ENCODE measurements around the gene TMPRSS6. TPM values are rescaled to one million over a fixed set of nuclear protein-coding genes. Genes with fewer than 3 reads are reported as not detected.

Gene TMPRSS6
- total RNA-seq, 1 donor from 2014 or later, result 2.1 TPM

DNA sequence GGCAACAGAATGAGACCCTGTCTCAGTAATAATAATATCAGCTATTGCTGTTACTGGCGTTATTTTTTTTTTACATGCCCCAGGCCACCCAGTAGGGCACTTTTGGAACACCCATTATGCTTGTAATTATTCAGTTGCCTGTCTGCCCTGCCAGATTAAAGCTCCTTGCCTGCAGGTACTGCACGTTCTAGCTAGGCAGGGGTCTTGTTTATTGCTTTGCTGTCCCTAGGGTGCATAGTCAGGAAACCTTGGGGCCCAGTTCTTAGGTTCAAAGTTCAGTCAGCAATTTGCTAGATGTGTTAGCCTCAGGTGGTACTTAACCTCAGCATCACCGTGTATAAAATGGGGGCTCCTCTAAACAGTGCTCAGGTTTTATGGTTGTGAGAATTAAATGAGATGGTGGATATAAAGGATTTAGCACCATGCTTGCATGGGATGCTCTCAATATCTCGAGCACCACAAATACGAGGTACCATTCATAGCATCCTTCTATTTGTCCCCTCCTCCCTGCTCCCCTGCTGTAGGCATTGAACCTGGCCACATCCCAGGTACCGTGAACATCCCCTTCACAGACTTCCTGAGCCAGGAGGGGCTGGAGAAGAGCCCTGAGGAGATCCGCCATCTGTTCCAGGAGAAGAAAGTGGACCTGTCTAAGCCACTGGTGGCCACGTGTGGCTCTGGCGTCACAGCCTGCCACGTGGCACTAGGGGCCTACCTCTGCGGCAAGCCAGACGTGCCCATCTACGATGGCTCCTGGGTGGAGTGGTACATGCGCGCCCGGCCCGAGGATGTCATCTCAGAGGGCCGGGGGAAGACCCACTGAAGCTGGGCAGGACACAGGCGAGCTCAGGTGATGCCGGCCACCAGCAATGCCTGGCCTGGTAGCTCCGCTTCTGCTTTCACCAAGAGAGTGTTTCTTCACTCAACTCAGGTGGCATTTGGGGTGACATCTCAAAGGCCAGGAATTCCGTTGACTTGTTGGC lies 80.5 kb downstream of the TMPRSS6 start:
- intact Hi-C loops (cut with DNase I), result no loop called here
- H3K4me1 ChIP-seq, result peaks cover 19% of the 10 kb centered on the region

DNA sequence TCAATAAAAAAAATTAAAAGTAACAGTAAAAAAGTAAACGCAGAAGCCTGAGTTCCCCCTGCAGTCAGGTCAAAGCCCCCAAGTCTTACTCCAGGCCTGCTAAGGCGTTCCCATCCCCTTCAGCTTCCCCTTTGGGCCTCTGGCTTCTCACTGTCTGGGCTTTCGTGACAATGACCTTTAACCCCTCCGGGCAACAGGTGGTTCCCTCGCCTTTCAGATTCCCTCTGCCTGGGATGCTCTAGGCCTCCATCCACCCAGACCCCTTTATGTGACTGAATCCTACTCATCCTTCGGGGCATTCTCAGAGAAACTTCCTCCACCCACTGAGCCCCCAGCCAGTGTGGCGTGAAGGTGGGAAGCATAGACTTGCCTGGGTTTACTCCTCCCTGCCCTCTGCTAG lies 82.0 kb downstream of the TMPRSS6 start:
- no peak for DNase-seq
- TF ChIP-seq, protein P1, sequence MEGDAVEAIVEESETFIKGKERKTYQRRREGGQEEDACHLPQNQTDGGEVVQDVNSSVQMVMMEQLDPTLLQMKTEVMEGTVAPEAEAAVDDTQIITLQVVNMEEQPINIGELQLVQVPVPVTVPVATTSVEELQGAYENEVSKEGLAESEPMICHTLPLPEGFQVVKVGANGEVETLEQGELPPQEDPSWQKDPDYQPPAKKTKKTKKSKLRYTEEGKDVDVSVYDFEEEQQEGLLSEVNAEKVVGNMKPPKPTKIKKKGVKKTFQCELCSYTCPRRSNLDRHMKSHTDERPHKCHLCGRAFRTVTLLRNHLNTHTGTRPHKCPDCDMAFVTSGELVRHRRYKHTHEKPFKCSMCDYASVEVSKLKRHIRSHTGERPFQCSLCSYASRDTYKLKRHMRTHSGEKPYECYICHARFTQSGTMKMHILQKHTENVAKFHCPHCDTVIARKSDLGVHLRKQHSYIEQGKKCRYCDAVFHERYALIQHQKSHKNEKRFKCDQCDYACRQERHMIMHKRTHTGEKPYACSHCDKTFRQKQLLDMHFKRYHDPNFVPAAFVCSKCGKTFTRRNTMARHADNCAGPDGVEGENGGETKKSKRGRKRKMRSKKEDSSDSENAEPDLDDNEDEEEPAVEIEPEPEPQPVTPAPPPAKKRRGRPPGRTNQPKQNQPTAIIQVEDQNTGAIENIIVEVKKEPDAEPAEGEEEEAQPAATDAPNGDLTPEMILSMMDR (IDR thresholded peaks at IDR 0.05), result no peak
- intact Hi-C loops (cut with DNase I), result no loop called here
- Histone ChIP-seq H3K4me1 (peaks cover 19% of the 10 kb centered on the region), H3K9me3 (no peaks in the 10 kb centered on the region), H3K27ac (no peak overlapping the region), H3K4me3 (no peak overlapping the region), H3K27me3 (no peaks in the 10 kb centered on the region), H3K36me3 (peaks cover 63% of the 10 kb centered on the region)
- no peak for ATAC-seq

More for the DNA sequence above, 80.5 kb downstream of the TMPRSS6 start:
- no peaks in the 10 kb centered on the region for H3K9me3 ChIP-seq
- no peak for DNase-seq
- no peak overlapping the region for H3K4me3 ChIP-seq
- H3K36me3 ChIP-seq, result peaks cover 63% of the 10 kb centered on the region
- ATAC-seq, result no peak
- TF ChIP-seq, protein P1 (IDR thresholded peaks at IDR 0.05), result no peak
- H3K27ac ChIP-seq, result no peak overlapping the region
- H3K27me3 ChIP-seq, result no peaks in the 10 kb centered on the region

DNA sequence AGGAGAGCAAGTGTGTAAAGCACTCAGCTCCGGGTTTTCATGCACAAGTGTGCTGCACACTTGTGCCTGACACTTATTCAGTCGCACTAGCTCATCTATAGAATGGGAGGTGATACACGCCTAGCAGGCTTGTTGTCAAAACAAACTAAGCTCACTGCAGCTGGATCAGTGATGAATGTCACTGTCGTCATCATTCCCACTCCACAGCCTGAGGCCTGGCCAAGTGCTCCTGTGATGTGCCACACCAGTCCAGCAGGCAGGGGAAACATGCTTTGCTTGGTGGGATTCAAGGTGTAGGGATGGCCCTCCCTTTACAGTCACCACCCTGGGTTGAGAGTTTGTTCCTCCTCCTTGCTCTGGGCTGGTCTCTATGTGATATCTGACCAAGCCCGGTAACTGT lies 83.2 kb downstream of the TMPRSS6 start:
- Histone ChIP-seq H3K27ac (no peak overlapping the region), H3K9me3 (no peaks in the 10 kb centered on the region), H3K4me1 (peaks cover 20% of the 10 kb centered on the region), H3K36me3 (peaks cover 63% of the 10 kb centered on the region), H3K4me3 (no peak overlapping the region), H3K27me3 (no peaks in the 10 kb centered on the region)
- no peak for ATAC-seq
- TF ChIP-seq, protein P1 (IDR thresholded peaks at IDR 0.05), result no peak
- no peak for DNase-seq
- intact Hi-C loops (cut with DNase I), result no loop called here

DNA sequence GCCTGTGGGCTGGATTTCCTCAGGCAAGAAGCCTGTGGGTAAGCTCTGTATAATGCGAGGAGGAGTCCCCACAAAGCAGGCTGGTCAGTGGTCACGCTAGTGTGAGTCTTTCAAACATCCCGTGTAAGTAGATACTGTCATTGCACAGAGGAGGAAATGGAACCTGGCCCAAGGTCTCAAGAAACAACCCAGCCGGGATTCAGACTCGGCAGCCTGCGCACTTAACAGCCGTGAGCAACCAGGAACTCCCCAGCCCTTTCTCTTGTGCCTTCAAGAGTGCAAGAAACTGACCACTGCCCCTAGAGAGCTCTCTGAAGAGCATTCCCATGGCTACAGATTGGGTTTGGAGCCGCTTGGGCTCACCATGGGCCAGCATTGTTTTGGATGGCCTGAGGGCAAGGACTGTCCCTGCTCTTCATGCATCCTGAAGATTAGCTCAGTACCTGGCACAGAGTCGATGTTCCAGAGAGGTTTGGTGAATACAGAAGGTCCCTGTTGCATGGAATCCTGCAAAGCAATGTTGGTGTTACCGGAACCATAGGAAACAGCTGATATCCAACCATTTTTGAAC lies 83.9 kb downstream of the TMPRSS6 start:
- Histone ChIP-seq H3K9me3 (no peaks in the 10 kb centered on the region), H3K27me3 (no peaks in the 10 kb centered on the region), H3K36me3 (peaks cover 63% of the 10 kb centered on the region), H3K4me1 (peaks cover 28% of the 10 kb centered on the region), H3K27ac (peak overlapping the region; percentile 17), H3K4me3 (no peak overlapping the region)
- intact Hi-C loops (cut with DNase I), result no loop called here
- DNase-seq, result no peak
- TF ChIP-seq, protein P1 (IDR thresholded peaks at IDR 0.05), result no peak
- ATAC-seq, result peak; percentile 4

DNA sequence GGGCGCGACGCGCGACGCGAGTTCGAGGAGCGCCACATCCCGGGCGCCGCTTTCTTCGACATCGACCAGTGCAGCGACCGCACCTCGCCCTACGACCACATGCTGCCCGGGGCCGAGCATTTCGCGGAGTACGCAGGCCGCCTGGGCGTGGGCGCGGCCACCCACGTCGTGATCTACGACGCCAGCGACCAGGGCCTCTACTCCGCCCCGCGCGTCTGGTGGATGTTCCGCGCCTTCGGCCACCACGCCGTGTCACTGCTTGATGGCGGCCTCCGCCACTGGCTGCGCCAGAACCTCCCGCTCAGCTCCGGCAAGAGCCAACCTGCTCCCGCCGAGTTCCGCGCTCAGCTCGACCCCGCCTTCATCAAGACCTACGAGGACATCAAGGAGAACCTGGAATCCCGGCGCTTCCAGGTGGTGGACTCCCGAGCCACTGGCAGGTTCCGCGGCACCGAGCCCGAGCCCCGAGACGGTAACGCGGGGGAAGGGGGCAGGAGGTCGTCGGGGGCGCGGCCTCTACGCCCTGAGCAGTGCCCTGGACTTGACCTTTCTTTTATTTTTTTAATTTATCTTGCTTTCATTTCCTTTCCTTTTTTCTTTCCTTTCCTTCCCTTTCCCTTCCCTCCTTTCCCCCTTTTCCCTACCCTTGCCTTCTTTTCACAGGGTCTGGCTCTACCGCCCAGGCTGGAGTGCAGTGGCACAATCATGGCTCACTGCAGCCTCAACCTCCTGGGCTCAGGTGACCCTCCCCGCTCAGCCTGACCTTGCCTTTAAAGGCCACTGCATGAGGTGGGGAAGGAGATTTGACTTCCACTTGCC lies 85.0 kb downstream of the TMPRSS6 start:
- no peak for DNase-seq
- intact Hi-C loops (cut with DNase I), result no loop called here
- peaks cover 53% of the 10 kb centered on the region for H3K36me3 ChIP-seq
- ATAC-seq, result no peak
- H3K27ac ChIP-seq, result peak overlapping the region; percentile 17
- H3K27me3 ChIP-seq, result no peaks in the 10 kb centered on the region
- no peak overlapping the region for H3K4me3 ChIP-seq
- peaks cover 32% of the 10 kb centered on the region for H3K4me1 ChIP-seq
- TF ChIP-seq, protein P1 (IDR thresholded peaks at IDR 0.05), result no peak
- H3K9me3 ChIP-seq, result no peaks in the 10 kb centered on the region

Data from upper lobe of right lung (tissue), 1 donor.